ENCODE results near the gene HSPA1B.
"Not testable (repeated sequence)": the region's sequence is repeated elsewhere in the genome, so short reads cannot be mapped to it uniquely, and the experiment has no call there.

Gene HSPA1B

DNA sequence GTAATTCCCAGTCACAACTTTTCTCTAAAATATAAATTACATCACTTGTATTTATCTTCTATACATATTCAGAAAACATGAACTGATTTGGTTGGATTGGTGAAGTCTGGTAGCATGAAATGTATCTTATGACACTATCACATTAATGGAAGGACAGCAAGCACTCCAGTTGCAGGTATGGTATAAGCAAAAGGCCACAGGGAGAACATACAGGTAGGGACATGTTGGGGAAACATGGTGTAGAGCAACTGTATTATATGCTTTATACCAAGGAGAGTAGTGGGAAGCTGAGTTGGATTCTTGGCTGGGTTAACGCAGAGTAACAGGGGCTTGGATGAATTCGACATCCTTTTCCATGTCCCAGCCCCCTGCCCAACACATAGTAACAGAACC is 30.5 kb upstream of the HSPA1B start:
- Histone ChIP-seq H3F3A (ENCODE audit: control insufficient read depth, insufficient read depth) (peaks cover 17% of the 10 kb centered on the region), H3K36me3 (ENCODE audit: control insufficient read depth, low read length) (peaks cover 52% of the 10 kb centered on the region), H3K79me2 (ENCODE audit: control insufficient read depth, low read length) (peaks cover 46% of the 10 kb centered on the region), H4K20me1 (ENCODE audit: control insufficient read depth, insufficient read depth, low read depth, low read length) (no peaks in the 10 kb centered on the region), H3K9me3 (ENCODE audit: control insufficient read depth, insufficient read depth, low read length) (no peaks in the 10 kb centered on the region), H3K4me2 (ENCODE audit: low read length) (peak overlapping the region; percentile 53), H3K27me3 (ENCODE audit: control insufficient read depth, low read length) (no peaks in the 10 kb centered on the region), H3K9me2 (replicated peaks; ENCODE audit: control insufficient read depth, low read length) (no peaks in the 10 kb centered on the region), H3K4me1 (ENCODE audit: control insufficient read depth, low read length) (peaks cover 44% of the 10 kb centered on the region), H3K4me3 (ENCODE audit: low read length) (peak overlapping the region; percentile 18; the same call in 1 of the 2 replicates), H3K27ac (ENCODE audit: low read depth, low read length) (peak overlapping the region; percentile 71)
- TF ChIP-seq, protein P1, sequence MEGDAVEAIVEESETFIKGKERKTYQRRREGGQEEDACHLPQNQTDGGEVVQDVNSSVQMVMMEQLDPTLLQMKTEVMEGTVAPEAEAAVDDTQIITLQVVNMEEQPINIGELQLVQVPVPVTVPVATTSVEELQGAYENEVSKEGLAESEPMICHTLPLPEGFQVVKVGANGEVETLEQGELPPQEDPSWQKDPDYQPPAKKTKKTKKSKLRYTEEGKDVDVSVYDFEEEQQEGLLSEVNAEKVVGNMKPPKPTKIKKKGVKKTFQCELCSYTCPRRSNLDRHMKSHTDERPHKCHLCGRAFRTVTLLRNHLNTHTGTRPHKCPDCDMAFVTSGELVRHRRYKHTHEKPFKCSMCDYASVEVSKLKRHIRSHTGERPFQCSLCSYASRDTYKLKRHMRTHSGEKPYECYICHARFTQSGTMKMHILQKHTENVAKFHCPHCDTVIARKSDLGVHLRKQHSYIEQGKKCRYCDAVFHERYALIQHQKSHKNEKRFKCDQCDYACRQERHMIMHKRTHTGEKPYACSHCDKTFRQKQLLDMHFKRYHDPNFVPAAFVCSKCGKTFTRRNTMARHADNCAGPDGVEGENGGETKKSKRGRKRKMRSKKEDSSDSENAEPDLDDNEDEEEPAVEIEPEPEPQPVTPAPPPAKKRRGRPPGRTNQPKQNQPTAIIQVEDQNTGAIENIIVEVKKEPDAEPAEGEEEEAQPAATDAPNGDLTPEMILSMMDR (IDR thresholded peaks at IDR 0.05; ENCODE audit: low read depth, low read length, poor library complexity, severe bottlenecking): no peak
- no peak for TF ChIP-seq EZH2phosphoT487 (IDR thresholded peaks at IDR 0.05; ENCODE audit: borderline replicate concordance, low read length)

- Histone ChIP-seq H3K27ac (ENCODE audit: low read depth, low read length) (peak overlapping the region; percentile 71), H3K4me2 (ENCODE audit: low read length) (peak overlapping the region; percentile 53), H3K4me1 (ENCODE audit: control insufficient read depth, low read length) (peaks cover 44% of the 10 kb centered on the region), H4K20me1 (ENCODE audit: control insufficient read depth, insufficient read depth, low read depth, low read length) (no peaks in the 10 kb centered on the region), H3K4me3 (ENCODE audit: low read length) (peak overlapping the region; percentile 18), H3F3A (ENCODE audit: control insufficient read depth, insufficient read depth) (peaks cover 17% of the 10 kb centered on the region), H3K27me3 (ENCODE audit: control insufficient read depth, low read length) (no peaks in the 10 kb centered on the region), H3K36me3 (ENCODE audit: control insufficient read depth, low read length) (peaks cover 46% of the 10 kb centered on the region), H3K9me3 (ENCODE audit: control insufficient read depth, insufficient read depth, low read length) (no peaks in the 10 kb centered on the region), H3K79me2 (ENCODE audit: control insufficient read depth, low read length) (peaks cover 44% of the 10 kb centered on the region), H3K9me2 (replicated peaks; ENCODE audit: control insufficient read depth, low read length) (no peaks in the 10 kb centered on the region)
- TF ChIP-seq, protein P1 (IDR thresholded peaks at IDR 0.05; ENCODE audit: low read depth, low read length, poor library complexity, severe bottlenecking): no peak
- TF ChIP-seq EZH2phosphoT487 (IDR thresholded peaks at IDR 0.05; ENCODE audit: borderline replicate concordance, low read length): no peak
Observed at GRCh38 chr6:31797588-31797987, 29.9 kb upstream of the HSPA1B start.

GRCh38 chr6:31799781-31800180 is 27.8 kb upstream of the HSPA1B start:
- H3K27me3 ChIP-seq (ENCODE audit: control insufficient read depth, low read length): no peaks in the 10 kb centered on the region
- H3K4me1 ChIP-seq (ENCODE audit: control insufficient read depth, low read length): peaks cover 33% of the 10 kb centered on the region
- no peaks in the 10 kb centered on the region for H3K9me2 ChIP-seq (replicated peaks; ENCODE audit: control insufficient read depth, low read length)
- H3K79me2 ChIP-seq (ENCODE audit: control insufficient read depth, low read length): peaks cover 39% of the 10 kb centered on the region
- peaks cover 17% of the 10 kb centered on the region for H3F3A ChIP-seq (ENCODE audit: control insufficient read depth, insufficient read depth)
- no peak overlapping the region for H3K4me2 ChIP-seq (ENCODE audit: low read length)
- H4K20me1 ChIP-seq (ENCODE audit: control insufficient read depth, insufficient read depth, low read depth, low read length): no peaks in the 10 kb centered on the region
- TF ChIP-seq EZH2phosphoT487 (IDR thresholded peaks at IDR 0.05; ENCODE audit: borderline replicate concordance, low read length): no peak
- TF ChIP-seq, protein P1 (IDR thresholded peaks at IDR 0.05; ENCODE audit: low read depth, low read length, poor library complexity, severe bottlenecking): no peak
- no peaks in the 10 kb centered on the region for H3K9me3 ChIP-seq (ENCODE audit: control insufficient read depth, insufficient read depth, low read length)
- no peak overlapping the region for H3K4me3 ChIP-seq (ENCODE audit: low read length)
- H3K27ac ChIP-seq (ENCODE audit: low read depth, low read length): no peak overlapping the region
- peaks cover 47% of the 10 kb centered on the region for H3K36me3 ChIP-seq (ENCODE audit: control insufficient read depth, low read length)

GRCh38 chr6:31801031-31801927 is 26.3 kb upstream of the HSPA1B start:
- Histone ChIP-seq H3K36me3 (ENCODE audit: control insufficient read depth, low read length) (peaks cover 46% of the 10 kb centered on the region), H3K79me2 (ENCODE audit: control insufficient read depth, low read length) (peaks cover 43% of the 10 kb centered on the region), H3K4me1 (ENCODE audit: control insufficient read depth, low read length) (peaks cover 39% of the 10 kb centered on the region), H3F3A (ENCODE audit: control insufficient read depth, insufficient read depth) (peaks cover 17% of the 10 kb centered on the region)
- not testable (repeated sequence) for H3K27ac ChIP-seq (ENCODE audit: low read depth, low read length); H3K4me3 ChIP-seq (ENCODE audit: low read length); H3K4me2 ChIP-seq (ENCODE audit: low read length); H4K20me1 ChIP-seq (ENCODE audit: control insufficient read depth, insufficient read depth, low read depth, low read length); H3K9me2 ChIP-seq (replicated peaks; ENCODE audit: control insufficient read depth, low read length); H3K9me3 ChIP-seq (ENCODE audit: control insufficient read depth, insufficient read depth, low read length); H3K27me3 ChIP-seq (ENCODE audit: control insufficient read depth, low read length)
